ENCODE measurements around the gene CANX. TPM values are rescaled to one million over a fixed set of nuclear protein-coding genes. Genes with fewer than 3 reads are reported as not detected.
"Not testable (repeated sequence)": the region's sequence is repeated elsewhere in the genome, so short reads cannot be mapped to it uniquely, and the experiment has no call there.

The CANX gene, protein sequence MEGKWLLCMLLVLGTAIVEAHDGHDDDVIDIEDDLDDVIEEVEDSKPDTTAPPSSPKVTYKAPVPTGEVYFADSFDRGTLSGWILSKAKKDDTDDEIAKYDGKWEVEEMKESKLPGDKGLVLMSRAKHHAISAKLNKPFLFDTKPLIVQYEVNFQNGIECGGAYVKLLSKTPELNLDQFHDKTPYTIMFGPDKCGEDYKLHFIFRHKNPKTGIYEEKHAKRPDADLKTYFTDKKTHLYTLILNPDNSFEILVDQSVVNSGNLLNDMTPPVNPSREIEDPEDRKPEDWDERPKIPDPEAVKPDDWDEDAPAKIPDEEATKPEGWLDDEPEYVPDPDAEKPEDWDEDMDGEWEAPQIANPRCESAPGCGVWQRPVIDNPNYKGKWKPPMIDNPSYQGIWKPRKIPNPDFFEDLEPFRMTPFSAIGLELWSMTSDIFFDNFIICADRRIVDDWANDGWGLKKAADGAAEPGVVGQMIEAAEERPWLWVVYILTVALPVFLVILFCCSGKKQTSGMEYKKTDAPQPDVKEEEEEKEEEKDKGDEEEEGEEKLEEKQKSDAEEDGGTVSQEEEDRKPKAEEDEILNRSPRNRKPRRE
- total RNA-seq (2012; rRNA removed) = 571 and 642 TPM in 2 replicates

DNA sequence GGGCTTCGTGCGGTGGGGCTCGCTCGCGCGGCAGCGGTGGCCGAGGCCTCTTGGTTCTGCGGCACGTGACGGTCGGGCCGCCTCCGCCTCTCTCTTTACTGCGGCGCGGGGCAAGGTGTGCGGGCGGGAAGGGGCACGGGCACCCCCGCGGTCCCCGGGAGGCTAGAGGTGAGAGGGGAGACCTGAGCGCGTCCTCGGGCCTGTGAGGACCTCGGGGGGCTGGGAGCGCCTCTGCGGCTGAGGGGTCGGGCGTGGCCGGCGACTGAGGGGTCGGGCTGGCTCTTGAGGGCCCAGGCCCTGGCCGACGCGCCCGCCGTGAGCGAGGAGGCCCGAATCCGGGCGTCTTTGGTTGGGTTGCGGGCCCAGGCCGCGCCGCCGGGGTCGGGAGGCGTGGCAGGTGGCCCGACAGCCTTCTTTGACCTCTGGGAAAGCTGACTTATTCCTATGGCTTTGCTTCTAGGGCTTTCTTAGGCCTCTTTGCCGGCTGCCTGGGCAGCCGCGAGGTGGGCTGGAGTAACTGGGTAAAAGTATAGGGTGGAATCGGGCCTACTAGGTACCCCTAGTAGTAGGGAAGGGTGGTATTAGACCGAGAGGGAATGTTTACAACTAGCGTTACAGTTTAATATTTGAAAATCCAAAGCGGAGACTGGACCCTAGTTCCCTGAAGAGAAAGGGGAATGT, at the start of gene CANX:
TSS of gene CANX (plus strand) at position 33 of the 681 bp plus-strand sequence. CDS start 6,715 bp downstream, outside the sequence.
- peak within 1 kb of the TSS; percentile 99 for H3K9ac ChIP-seq (ENCODE audit: low read depth, low read length)
- H3K27me3 ChIP-seq (ENCODE audit: control insufficient read depth, insufficient read depth, low read length) = no peaks in the 10 kb centered on the region
- H3K36me3 ChIP-seq (ENCODE audit: insufficient read depth, low read length) = peaks cover 25% of the 10 kb centered on the region
- peaks cover 19% of the 10 kb centered on the region for H3K4me1 ChIP-seq (ENCODE audit: control insufficient read depth, insufficient read depth, low read length)
- H3K9me3 ChIP-seq (replicated peaks; ENCODE audit: low read length) = no peaks in the 10 kb centered on the region
- peak within 1 kb of the TSS; percentile 87 for H3K4me3 ChIP-seq (ENCODE audit: low read length)
- peak within 1 kb of the TSS; percentile 95 for H3K4me2 ChIP-seq (ENCODE audit: low read length)

DNA sequence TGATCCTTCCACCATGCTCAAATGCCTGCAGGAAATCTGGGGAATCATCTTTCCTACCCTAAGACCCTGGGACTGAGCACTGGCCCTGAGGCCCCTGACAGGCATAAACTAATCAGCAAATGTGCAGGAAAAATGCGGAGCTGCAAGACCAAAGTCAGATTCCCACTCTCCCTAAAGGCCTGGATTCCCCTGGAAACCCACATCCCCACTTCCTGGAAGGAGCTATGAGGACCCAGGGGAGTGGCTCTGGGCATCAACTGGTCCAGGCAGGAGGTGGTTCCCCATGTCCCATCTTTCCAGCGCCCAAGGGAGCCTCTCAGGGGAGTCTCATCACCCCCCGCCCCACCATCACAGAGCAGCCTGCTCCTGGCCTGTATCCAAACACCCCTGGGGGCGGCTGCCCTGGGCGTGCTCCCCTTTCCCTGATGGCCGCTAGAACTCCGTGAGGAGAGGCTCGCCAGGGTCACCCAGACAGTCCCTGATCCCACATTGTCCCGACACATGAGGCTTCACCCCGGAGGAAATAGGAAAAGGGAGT, 49.5 kb upstream of the CANX start:
- not testable (repeated sequence) for H3K4me1 ChIP-seq (ENCODE audit: control insufficient read depth, insufficient read depth, low read length)

DNA sequence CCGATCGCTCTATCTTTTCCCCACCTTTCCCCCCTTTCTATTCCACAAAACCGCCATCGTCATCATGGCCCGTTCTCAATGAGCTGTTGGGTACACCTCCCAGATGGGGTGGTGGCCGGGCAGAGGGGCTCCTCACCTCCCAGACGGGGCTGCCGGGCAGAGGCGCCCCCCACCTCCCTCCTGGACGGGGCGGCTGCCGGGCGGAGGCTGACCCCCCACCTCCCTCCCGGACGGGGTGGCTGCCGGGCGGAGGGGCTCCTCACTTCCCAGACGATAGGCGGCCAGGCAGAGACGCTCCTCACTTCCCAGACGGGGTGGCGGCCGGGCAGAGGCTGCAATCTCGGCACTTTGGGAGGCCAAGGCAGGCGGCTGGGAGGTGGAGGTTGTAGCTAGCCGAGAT, 48.5 kb upstream of the CANX start:
- H3K9me3 ChIP-seq (replicated peaks; ENCODE audit: low read length); H3K4me3 ChIP-seq (ENCODE audit: low read length); H3K27me3 ChIP-seq (ENCODE audit: control insufficient read depth, insufficient read depth, low read length); H3K9ac ChIP-seq (ENCODE audit: low read depth, low read length); H3K36me3 ChIP-seq (ENCODE audit: insufficient read depth, low read length); H3K4me1 ChIP-seq (ENCODE audit: control insufficient read depth, insufficient read depth, low read length); H3K4me2 ChIP-seq (ENCODE audit: low read length): not testable (repeated sequence)

More for the DNA sequence above, 49.5 kb upstream of the CANX start:
- H3K9me3 ChIP-seq (replicated peaks; ENCODE audit: low read length); H3K9ac ChIP-seq (ENCODE audit: low read depth, low read length); H3K36me3 ChIP-seq (ENCODE audit: insufficient read depth, low read length); H3K4me2 ChIP-seq (ENCODE audit: low read length); H3K4me3 ChIP-seq (ENCODE audit: low read length): not testable (repeated sequence)
- peaks cover 13% of the 10 kb centered on the region for H3K27me3 ChIP-seq (ENCODE audit: control insufficient read depth, insufficient read depth, low read length)

DNA sequence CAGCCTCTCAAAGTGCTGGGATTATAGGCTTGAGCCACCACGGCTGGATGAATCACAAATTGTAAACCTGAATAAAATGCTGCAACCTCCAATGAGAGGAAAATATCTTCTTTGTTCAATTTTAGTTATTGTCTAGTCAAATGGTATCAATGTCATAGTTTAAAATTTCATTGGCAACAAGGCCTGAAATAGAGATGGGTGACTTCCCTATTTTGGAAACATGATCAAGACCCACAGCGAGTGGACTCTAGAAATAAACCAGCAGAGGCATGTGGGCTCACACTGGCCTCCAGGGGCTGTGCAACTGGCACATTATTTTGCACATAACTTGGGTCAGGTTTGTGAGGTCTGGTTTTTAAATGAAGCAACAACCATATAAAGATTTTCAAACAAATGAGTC, 45.6 kb upstream of the CANX start:
- not testable (repeated sequence) for H3K4me1 ChIP-seq (ENCODE audit: control insufficient read depth, insufficient read depth, low read length); H3K27me3 ChIP-seq (ENCODE audit: control insufficient read depth, insufficient read depth, low read length); H3K4me2 ChIP-seq (ENCODE audit: low read length); H3K9ac ChIP-seq (ENCODE audit: low read depth, low read length); H3K9me3 ChIP-seq (replicated peaks; ENCODE audit: low read length); H3K4me3 ChIP-seq (ENCODE audit: low read length); H3K36me3 ChIP-seq (ENCODE audit: insufficient read depth, low read length)

DNA sequence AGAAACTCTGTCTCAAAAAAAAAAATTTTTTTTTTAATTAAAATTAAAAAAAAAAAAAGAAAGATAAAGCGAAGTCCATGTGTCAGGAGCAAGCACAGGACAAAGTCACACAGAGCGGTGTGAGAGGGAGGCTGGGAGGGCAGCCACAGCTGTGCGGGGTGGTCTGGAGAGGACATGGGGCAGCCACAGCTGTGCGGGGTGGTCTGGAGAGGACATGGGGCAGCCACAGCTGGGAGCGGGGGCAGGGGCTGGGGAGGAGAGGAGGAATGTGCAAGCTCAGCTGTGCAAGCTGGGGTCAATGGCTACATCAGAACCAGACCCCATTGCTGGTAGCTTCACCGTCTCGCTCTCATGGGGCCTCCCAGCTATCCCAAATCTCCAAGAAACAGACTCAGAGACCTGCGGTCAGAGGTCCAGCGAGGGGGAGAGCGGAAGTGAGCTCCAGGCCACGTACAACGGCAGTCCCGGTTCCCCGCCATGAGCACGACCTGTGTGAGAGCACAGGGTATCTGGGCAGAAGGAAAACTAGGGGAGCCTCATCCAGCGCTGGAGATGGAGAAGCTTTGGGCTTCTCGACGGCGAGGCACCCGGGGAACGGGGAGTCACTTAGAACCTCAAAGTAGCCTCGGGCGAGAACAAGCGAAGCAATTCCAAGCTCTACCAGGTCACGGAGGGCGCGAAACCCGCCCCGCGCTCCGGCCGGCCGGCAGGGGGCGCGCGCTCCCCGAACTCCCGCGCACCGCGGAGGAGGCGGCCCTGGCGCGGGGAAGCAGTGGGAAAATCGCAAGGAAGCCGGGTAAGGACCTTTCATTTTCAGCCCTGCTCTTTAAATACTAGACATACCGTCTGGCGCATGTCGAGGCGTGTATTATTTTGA, 41.2 kb upstream of the CANX start:
- H3K4me1 ChIP-seq (ENCODE audit: control insufficient read depth, insufficient read depth, low read length); H3K27me3 ChIP-seq (ENCODE audit: control insufficient read depth, insufficient read depth, low read length); H3K9ac ChIP-seq (ENCODE audit: low read depth, low read length); H3K36me3 ChIP-seq (ENCODE audit: insufficient read depth, low read length); H3K9me3 ChIP-seq (replicated peaks; ENCODE audit: low read length): not testable (repeated sequence)
- Histone ChIP-seq H3K4me3 (ENCODE audit: low read length) (peak overlapping the region; percentile 60), H3K4me2 (ENCODE audit: low read length) (peak overlapping the region; percentile 74)

DNA sequence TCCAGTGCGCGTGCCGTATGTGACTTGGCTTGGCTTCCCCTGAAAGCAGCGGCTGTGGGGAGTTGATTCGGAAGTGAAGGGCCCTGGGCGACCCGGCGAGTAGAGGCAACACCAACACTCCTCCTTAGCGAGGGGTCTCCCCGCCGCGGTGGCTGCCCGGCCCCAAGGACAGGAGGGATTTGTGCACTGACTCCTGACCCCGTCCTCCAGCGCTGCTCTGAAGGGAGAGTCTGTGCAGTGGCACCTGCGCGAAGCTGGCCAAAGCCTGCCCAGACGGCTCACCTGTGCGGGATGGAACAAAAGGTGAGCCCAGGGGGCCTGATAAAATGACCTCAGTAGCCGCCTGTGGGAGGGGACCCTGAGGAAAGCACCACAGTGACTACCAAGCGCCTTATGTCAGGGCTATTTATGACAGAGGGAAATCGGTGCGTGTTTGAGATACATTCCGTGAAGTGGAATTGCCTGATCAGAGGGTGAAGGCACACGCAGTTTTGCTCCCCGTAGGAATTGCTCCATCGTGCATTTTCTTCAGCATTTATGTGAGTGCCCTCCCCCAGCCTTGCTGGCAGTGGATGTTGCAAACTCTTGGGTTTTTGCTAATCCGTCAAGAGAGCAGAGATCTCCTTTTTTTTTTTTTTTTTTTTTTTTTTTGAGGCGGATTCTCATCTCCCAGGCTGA, 40.4 kb upstream of the CANX start:
- H3K27me3 ChIP-seq (ENCODE audit: control insufficient read depth, insufficient read depth, low read length); H3K9me3 ChIP-seq (replicated peaks; ENCODE audit: low read length); H3K4me1 ChIP-seq (ENCODE audit: control insufficient read depth, insufficient read depth, low read length); H3K36me3 ChIP-seq (ENCODE audit: insufficient read depth, low read length): not testable (repeated sequence)
- H3K4me2 ChIP-seq (ENCODE audit: low read length) = peak overlapping the region; percentile 81
- H3K9ac ChIP-seq (ENCODE audit: low read depth, low read length) = peak overlapping the region; percentile 72
- H3K4me3 ChIP-seq (ENCODE audit: low read length) = peak overlapping the region; percentile 66

DNA sequence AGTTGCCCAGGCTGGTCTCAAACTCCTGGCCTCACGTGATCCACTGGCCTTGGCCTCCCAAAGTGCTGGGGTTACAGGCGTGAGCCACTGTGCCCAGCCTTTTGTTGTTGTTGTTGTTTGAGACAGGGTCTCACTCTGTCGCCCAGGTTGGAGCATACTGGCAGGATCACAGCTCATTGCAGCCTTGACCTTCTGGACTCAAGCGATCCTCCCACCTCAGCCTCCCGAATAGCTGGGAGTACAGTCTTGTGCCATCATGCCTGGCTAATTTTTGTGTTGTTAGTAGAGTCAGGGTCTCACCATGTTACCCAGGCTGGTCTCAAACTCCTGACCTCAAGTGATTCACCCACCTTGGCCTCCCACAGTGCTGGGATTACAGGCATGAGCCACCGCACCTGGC, 37.1 kb upstream of the CANX start:
- not testable (repeated sequence) for H3K36me3 ChIP-seq (ENCODE audit: insufficient read depth, low read length); H3K9ac ChIP-seq (ENCODE audit: low read depth, low read length); H3K27me3 ChIP-seq (ENCODE audit: control insufficient read depth, insufficient read depth, low read length); H3K4me1 ChIP-seq (ENCODE audit: control insufficient read depth, insufficient read depth, low read length); H3K4me2 ChIP-seq (ENCODE audit: low read length); H3K4me3 ChIP-seq (ENCODE audit: low read length); H3K9me3 ChIP-seq (replicated peaks; ENCODE audit: low read length)

DNA sequence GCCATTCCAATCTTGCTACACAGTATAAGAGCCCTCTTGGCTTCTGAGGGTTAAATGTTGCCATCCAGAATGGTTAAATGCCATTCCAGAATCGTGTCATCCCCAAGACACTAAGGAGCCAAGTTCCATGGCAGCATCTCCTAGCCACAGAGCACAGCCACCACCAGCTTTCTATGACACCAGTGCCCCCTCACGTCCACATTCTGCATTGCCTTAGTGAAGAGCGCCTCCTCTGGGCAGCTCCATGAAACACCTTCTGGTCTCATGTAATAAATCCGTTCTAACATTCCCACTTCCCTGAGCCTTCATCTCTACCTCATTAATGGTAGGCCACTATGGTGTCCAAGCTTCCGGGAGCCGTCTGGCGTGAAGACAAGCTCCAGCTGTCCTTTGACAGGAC, 30.4 kb upstream of the CANX start:
- H3K36me3 ChIP-seq (ENCODE audit: insufficient read depth, low read length) = no peaks in the 10 kb centered on the region
- no peaks in the 10 kb centered on the region for H3K9me3 ChIP-seq (replicated peaks; ENCODE audit: low read length)
- no peaks in the 10 kb centered on the region for H3K27me3 ChIP-seq (ENCODE audit: control insufficient read depth, insufficient read depth, low read length)
- H3K9ac ChIP-seq (ENCODE audit: low read depth, low read length) = no peak overlapping the region
- H3K4me3 ChIP-seq (ENCODE audit: low read length) = no peak overlapping the region
- no peak overlapping the region for H3K4me2 ChIP-seq (ENCODE audit: low read length)
- H3K4me1 ChIP-seq (ENCODE audit: control insufficient read depth, insufficient read depth, low read length) = no peaks in the 10 kb centered on the region

DNA sequence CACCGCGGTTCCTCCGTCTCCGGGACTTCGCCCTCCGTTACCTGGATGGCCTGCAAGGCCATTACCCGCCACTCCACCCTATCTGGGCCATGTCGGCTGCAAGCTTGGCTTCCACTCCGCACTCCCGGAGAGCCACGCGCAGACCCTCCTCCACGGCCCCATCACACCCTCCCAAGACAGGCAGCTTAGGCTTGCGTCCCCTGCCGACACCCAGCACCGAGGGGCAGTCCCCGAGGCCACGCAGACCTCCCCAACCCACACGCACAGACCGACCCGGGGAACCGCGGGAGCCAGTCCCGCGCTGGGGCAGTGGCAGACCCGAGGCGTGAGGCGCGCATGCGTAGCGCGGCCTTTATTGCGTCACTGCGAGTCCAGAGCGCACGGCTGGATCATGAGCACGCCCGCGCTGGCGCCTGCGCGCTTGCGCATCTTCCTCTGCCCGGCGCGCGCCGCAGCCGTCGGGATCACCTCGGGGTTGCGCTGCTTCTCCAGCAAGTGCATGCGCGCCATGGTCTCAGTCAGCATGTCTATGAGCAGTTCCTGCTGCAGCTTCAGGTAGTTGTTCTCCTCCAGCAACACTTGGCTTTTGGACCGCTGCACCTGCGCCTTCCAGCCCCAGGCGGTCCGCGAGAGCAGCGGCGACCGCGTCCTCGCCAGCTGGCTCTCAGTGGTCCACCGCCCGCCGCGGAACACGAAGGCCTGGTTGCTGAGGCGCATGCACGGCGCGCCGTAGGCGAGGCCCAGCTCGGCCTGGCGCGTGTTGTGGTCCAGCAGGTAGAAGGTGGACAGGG, 20.3 kb upstream of the CANX start:
- Histone ChIP-seq H3K9ac (ENCODE audit: low read depth, low read length) (peak overlapping the region; percentile 86), H3K4me1 (ENCODE audit: control insufficient read depth, insufficient read depth, low read length) (peaks cover 9% of the 10 kb centered on the region), H3K4me2 (ENCODE audit: low read length) (peak overlapping the region; percentile 89), H3K27me3 (ENCODE audit: control insufficient read depth, insufficient read depth, low read length) (no peaks in the 10 kb centered on the region), H3K36me3 (ENCODE audit: insufficient read depth, low read length) (no peaks in the 10 kb centered on the region), H3K9me3 (replicated peaks; ENCODE audit: low read length) (no peaks in the 10 kb centered on the region), H3K4me3 (ENCODE audit: low read length) (peak overlapping the region; percentile 92)

DNA sequence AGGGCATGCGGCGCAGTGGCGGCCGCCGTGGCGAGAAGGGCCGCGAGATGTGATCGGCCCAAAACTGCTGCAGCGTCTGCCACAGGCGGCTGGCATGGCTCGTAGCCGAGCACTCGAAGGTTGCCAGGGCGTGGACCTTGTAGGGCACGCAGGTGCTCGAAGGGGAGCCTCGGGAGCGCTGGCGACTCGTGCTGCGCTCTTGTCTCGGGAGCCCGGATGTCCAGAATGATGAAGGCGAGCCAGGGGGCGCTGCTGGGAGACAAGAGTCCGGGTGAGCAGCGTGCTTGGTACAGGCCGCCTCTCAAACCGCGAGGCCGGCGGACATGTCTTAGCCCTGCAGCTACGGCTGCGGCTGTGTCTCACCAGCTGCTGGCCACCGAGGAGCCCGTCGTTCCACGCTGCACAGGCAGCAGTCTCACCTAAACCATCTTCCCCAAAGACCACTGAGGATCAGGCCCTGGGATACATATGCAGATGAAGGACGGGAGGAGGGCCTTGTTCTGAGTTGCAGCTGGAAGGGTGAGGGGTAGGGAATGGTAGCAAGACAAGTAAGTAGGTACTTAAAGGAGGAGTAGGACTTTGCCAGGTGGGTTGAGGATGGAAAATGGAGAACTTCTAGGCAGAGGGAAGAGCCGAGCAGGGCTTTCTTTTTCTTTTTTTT, 19.6 kb upstream of the CANX start:
- Histone ChIP-seq H3K9ac (ENCODE audit: low read depth, low read length) (peak overlapping the region; percentile 31), H3K36me3 (ENCODE audit: insufficient read depth, low read length) (no peaks in the 10 kb centered on the region), H3K27me3 (ENCODE audit: control insufficient read depth, insufficient read depth, low read length) (no peaks in the 10 kb centered on the region), H3K4me1 (ENCODE audit: control insufficient read depth, insufficient read depth, low read length) (peaks cover 9% of the 10 kb centered on the region), H3K4me3 (ENCODE audit: low read length) (peak overlapping the region; percentile 92), H3K4me2 (ENCODE audit: low read length) (peak overlapping the region; percentile 89), H3K9me3 (replicated peaks; ENCODE audit: low read length) (no peaks in the 10 kb centered on the region)

Data from skeletal muscle satellite cell (primary cell).